22Rv1 (cell line): ENCODE data around the gene ASAP2.

Experiments
- CTCF ChIP-seq: fragments of 450-650 bp; IDR thresholded peaks from 2 replicates; pipeline ENCODE4 v1.5.1; 2017; ENCODE audit warnings: mild to moderate bottlenecking
- ZFX ChIP-seq: fragments of 450-650 bp; IDR thresholded peaks from 2 replicates; pipeline ENCODE4 v1.6.1; 2017; ENCODE audit warnings: antibody characterized with exemption, borderline replicate concordance

DNA sequence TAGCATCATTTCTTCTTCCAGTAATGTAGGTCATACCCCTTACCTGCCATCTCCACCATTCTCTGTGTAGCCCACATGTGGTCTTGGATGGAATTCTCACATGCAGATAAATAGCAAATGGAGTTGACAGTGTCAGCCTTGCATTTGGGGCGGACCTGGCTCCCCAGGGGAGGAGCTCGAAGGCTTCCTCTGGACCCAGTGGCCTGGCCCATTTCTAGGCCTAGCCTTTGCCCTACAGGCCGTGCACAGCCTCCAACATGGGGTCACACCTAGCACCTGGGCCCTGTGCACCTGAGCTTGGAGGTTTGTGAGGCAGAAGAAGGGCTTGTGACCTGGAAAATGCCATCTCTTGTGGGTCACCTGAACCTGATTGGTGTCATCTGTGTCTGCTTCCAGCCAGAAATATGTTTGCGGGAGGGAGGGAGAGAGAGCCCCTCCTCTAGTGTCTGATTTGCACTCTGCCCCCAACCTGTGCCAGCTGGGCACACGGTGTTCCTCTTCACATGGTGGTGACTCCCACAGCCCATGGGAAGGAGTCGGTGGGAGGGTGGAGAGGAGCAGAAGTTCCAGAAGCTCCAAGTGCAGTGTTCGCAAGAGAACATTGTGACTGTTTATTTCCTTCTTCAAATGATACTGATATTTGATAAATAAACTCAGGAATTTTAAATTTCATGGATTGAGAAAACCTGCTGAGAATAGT lies 183.7 kb downstream of the ASAP2 start:
- TF ChIP-seq CTCF = no peak
- TF ChIP-seq ZFX = no peak
